Measurements from ENCODE around the gene MGP. TPM values are rescaled to one million over a fixed set of nuclear protein-coding genes. Genes with fewer than 3 reads are reported as not detected.

Gene MGP
- total RNA-seq, 1 experiment from 2014 or later = 0.96 TPM

GRCh38 chr12:14850929-14851663 is 34.6 kb downstream of the MGP start (continued):
- TF ChIP-seq ARID4B (CRISPR knock-in tag; IDR thresholded peaks at IDR 0.05; ENCODE audit: borderline replicate concordance) (no peak), AFF4 (CRISPR knock-in tag; IDR thresholded peaks at IDR 0.05; ENCODE audit: borderline replicate concordance) (no peak), MAX (CRISPR knock-in tag; IDR thresholded peaks at IDR 0.05) (no peak), ZNF512 (CRISPR knock-in tag; IDR thresholded peaks at IDR 0.05; ENCODE audit: borderline replicate concordance) (no peak), ELF4 (CRISPR knock-in tag; IDR thresholded peaks at IDR 0.05; ENCODE audit: low read depth) (no peak)

GRCh38 chr12:14849661-14850060 is 36.0 kb downstream of the MGP start:
- H3K9me3 Mint-ChIP-seq = no peaks in the 10 kb centered on the region
- no peak for ATAC-seq
- H3K36me3 Mint-ChIP-seq = no peaks in the 10 kb centered on the region
- H3K4me1 Mint-ChIP-seq = peaks cover 19% of the 10 kb centered on the region
- peaks cover 4% of the 10 kb centered on the region for H3K27me3 Mint-ChIP-seq (ENCODE audit: low read depth)
- no peak overlapping the region for H3K27ac Mint-ChIP-seq
- ChIA-PET CTCF (interaction anchor here (2.3 kb wide), 1 partner anchor 146 kb away, joined by 13 read pairs; no protein-coding TSS in a partner anchor), POLR2A (no interaction called here)
- H3K4me3 Mint-ChIP-seq = no peak overlapping the region
- no peak for DNase-seq (ENCODE audit: low spot score)
- no peak for TF ChIP-seq ATF3 (CRISPR knock-in tag; conservative IDR thresholded peaks at IDR 0.05)
- TF ChIP-seq ATF2 (CRISPR knock-in tag; IDR thresholded peaks at IDR 0.05; ENCODE audit: borderline replicate concordance, low read depth) = no peak
- TF ChIP-seq ZSCAN18 (CRISPR knock-in tag; IDR thresholded peaks at IDR 0.05) = no peak

Data from WTC11 (cell line).